GM21381 (cell line): ENCODE data around the gene PAX8.

Experiments
- ATAC-seq: cut with Tn5 transposase; IDR thresholded peaks from one replicate; pipeline ENCODE4 v1.9.1; 2021; ENCODE audit warnings: mild to moderate bottlenecking, moderate library complexity; ENCODE audit not compliant: unreplicated experiment

PAX8 gene

GRCh38 chr2:113173542-113174375 lies 105.0 kb downstream of the PAX8 start, which contains the start of gene PSD4:
Gene PSD4 (plus strand): TSS chr2:113173971. CDS start chr2:113182457, 8,486 bp downstream.
- peak; percentile 73 for ATAC-seq

- no peak for ATAC-seq
These were observed 105.8 kb downstream of the PAX8 start for GRCh38 chr2:113172721-113173541.

- no peak for ATAC-seq
These were observed 107.2 kb downstream of the PAX8 start for GRCh38 chr2:113171334-113172075.

- ATAC-seq = no peak
These were observed 109.1 kb downstream of the PAX8 start for GRCh38 chr2:113169586-113169985.

GRCh38 chr2:113169002-113169530 lies 109.7 kb downstream of the PAX8 start:
- no peak for ATAC-seq

GRCh38 chr2:113167962-113168340 lies 110.8 kb downstream of the PAX8 start:
- ATAC-seq = no peak

- no peak for ATAC-seq
These were observed 111.4 kb downstream of the PAX8 start for GRCh38 chr2:113167115-113167932.

GRCh38 chr2:113166187-113166645 lies 112.5 kb downstream of the PAX8 start:
- no peak for ATAC-seq
